Astrocyte of the spinal cord (primary cell): ENCODE data around the gene SLC12A5.
"Not testable (repeated sequence)": the region's sequence is repeated elsewhere in the genome, so short reads cannot be mapped to it uniquely, and the experiment has no call there.

Experiments used
- DNase-seq: peaks from one replicate; pipeline ENCODE4 v3.0.0; 2011; ENCODE audit warnings: low read depth, low spot score
- H3K4me3 ChIP-seq: 2 replicates; pipeline ENCODE4 v1.5.1; 2011; ENCODE audit warnings: low read depth, mild to moderate bottlenecking, low read length, moderate library complexity
- in situ Hi-C: cut with HindIII; loops from 2 replicates; pipeline ENCODE4 v1.10.0; 2017; ENCODE audit warnings: low sequenced_read_pairs
- TF ChIP-seq, protein P1 (sequence below): IDR thresholded peaks from 2 replicates; pipeline ENCODE4 v1.5.1; 2012; ENCODE audit warnings: low read depth, mild to moderate bottlenecking, low read length, inconsistent platforms

Gene SLC12A5

GRCh38 chr20:46099491-46100287 lies 70.7 kb downstream of the SLC12A5 start:
- TF ChIP-seq, protein P1, sequence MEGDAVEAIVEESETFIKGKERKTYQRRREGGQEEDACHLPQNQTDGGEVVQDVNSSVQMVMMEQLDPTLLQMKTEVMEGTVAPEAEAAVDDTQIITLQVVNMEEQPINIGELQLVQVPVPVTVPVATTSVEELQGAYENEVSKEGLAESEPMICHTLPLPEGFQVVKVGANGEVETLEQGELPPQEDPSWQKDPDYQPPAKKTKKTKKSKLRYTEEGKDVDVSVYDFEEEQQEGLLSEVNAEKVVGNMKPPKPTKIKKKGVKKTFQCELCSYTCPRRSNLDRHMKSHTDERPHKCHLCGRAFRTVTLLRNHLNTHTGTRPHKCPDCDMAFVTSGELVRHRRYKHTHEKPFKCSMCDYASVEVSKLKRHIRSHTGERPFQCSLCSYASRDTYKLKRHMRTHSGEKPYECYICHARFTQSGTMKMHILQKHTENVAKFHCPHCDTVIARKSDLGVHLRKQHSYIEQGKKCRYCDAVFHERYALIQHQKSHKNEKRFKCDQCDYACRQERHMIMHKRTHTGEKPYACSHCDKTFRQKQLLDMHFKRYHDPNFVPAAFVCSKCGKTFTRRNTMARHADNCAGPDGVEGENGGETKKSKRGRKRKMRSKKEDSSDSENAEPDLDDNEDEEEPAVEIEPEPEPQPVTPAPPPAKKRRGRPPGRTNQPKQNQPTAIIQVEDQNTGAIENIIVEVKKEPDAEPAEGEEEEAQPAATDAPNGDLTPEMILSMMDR = no peak
- in situ Hi-C loops = no loop called here
- DNase-seq = no peak
- H3K4me3 ChIP-seq = no peak overlapping the region

- in situ Hi-C loops = not testable (repeated sequence)
Measured at GRCh38 chr20:46100444-46100843, 71.4 kb downstream of the SLC12A5 start.

DNA sequence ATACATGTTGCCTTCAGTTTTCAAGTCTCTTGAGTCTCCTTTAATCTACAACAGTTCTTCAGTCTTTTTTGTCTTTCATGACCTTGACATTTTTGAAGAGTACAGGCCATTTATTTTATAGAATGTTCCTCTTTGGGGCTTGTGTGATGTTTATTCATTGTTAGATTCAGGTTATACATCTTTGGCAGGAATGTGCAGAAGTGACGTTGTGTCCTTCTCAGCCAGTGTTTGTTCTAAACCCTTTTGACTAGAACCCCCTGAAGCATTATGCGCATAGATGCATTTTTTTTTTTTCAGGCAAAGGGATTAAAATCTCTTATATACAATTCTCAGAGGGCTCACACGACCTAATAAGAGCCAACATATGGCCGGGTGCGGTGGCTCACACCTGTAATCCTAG lies 72.0 kb downstream of the SLC12A5 start:
- in situ Hi-C loops = no loop called here
- DNase-seq = no peak
- H3K4me3 ChIP-seq = no peak overlapping the region
- TF ChIP-seq, protein P1 = no peak

More at GRCh38 chr20:46100444-46100843, 71.4 kb downstream of the SLC12A5 start:
- H3K4me3 ChIP-seq, DNase-seq: not testable (repeated sequence)

DNA sequence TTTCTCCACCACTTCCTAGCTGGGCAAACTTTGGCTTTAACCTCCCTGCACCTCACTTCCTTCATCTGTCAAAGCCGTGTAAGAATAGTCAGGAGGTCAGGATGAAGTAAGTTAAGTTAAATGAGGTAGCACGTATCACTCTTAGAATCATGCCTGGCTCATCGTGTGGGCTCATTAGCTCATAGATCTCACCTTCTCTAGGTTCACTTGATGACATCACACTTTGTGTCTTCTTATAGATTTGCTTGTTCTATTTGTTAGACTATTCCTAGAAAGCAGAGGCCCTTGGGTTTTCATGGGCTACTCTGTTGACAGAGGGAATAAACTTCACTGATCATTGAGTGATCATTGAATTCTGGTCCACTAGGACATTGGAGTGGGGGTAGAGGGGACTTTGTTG lies 72.9 kb downstream of the SLC12A5 start:
- TF ChIP-seq, protein P1 = no peak
- no peak for DNase-seq
- in situ Hi-C loops = no loop called here
- no peak overlapping the region for H3K4me3 ChIP-seq

DNA sequence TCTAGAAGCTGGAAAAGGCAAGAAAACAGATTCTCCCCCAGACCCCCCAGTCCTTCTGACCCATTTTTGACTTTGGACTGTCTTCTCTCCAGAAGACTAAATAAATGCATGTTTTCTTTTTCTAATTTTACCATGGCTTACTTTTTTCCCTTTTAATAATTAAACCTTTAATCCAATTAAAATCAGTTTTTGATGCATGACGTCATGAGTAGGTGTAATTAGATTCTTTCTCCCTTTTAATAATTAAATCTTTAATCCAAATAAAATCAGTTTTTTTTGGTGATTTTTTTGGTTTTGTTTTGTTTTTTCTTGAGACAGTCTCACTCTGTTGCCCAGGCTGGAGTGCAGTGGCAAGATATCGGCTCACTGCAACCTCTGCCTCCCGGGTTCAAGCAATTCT lies 73.9 kb downstream of the SLC12A5 start:
- TF ChIP-seq, protein P1 = no peak
- in situ Hi-C loops = no loop called here
- no peak for DNase-seq
- H3K4me3 ChIP-seq = no peak overlapping the region

- no peak for DNase-seq
- no peak overlapping the region for H3K4me3 ChIP-seq
- in situ Hi-C loops = no loop called here
- TF ChIP-seq, protein P1 = no peak
Measured at GRCh38 chr20:46104262-46104661, 75.2 kb downstream of the SLC12A5 start.

GRCh38 chr20:46107061-46107460 lies 78.0 kb downstream of the SLC12A5 start:
- in situ Hi-C loops = no loop called here
- no peak for DNase-seq
- no peak overlapping the region for H3K4me3 ChIP-seq
- TF ChIP-seq, protein P1 = no peak
